Lower leg skin (tissue), 4 donors: ENCODE data around the gene TBRG1. TPM values are rescaled to one million over a fixed set of nuclear protein-coding genes. Genes with fewer than 3 reads are reported as not detected.

Experiments used
- DNase-seq, 2 donors: peaks; one replicate each; pipeline ENCODE4 v3.0.0-alpha.2; 2019; ENCODE audit warnings: low spot score in 2 of 2
- H3K4me3 ChIP-seq: fragments of 200-600 bp; sonication (generic); 2 replicates; pipeline ENCODE4 v1.5.1; 2017; ENCODE audit warnings: mild to moderate bottlenecking, low read depth; ENCODE audit not compliant: poor library complexity, severe bottlenecking
- CTCF ChIP-seq, 3 donors: fragments of 450-650 bp; IDR thresholded peaks; one replicate each; pipeline ENCODE4 v1.5.1; 2016; ENCODE audit warnings: antibody characterized with exemption in 3 of 3, mild to moderate bottlenecking in 3 of 3, moderate library complexity in 2 of 3
- POLR2A ChIP-seq, 2 donors: fragments of 450-650 bp; IDR thresholded peaks; one replicate each; pipeline ENCODE4 v1.6.1; 2016 to 2017; ENCODE audit warnings: antibody characterized with exemption in 2 of 2, mild to moderate bottlenecking in 1 of 2, moderate library complexity in 1 of 2
- WGBS, 2 donors: methylation state at CpG; one replicate each; pipeline ENCODE4 v1.1.5; 2018; 5-methylcytosine and 5-hydroxymethylcytosine counted together
- intact Hi-C: fragments of 100-400 bp; cut with DNase I; formaldehyde crosslinking; loops from one replicate; pipeline ENCODE4 v1.15.0; 2023; ENCODE audit warnings: low total_unique reads
- total RNA-seq, 4 donors: library from RNA; depleted of rRNA; stranded (reverse); fragments of >200 nt; gene quantifications; one replicate each; pipeline ENCODE4 v1.1.0, GENCODE V29; 2016

Gene TBRG1
- total RNA-seq, 4 donors from 2014 or later: 13.9 to 24.9 (median 17.9) TPM

DNA sequence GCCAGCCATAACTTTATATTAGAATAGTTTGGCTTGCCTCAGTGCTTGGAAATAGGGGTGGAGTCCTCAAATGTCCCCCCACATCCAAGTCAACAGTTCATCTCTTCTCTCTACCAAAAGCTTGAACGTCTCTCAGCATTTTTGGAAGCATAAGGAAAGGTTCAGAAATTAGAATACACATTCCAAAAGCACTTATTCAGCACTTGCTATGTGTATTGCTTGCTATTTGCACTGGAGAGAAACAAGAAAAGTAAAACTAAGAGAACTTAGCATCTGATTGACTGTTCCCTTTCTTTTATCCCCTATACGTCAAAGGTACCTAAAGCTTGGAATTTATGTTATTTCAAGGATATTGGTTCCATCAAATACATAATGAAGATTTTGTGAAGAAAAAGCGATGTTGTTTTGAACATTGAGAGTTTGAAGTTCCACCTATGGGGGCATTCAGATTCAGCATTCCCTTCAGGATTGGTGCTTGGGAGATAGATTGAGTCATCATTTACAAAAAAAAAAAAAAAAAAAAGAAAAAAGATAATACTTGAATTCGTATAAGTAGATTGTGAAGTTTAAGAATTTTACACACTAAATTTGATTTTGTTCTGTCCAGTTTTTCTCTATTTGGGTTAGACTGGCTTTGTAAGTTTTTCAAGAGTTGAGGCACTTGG lies 1.3 kb downstream of the TBRG1 start:
- TF ChIP-seq POLR2A (IDR thresholded peaks at IDR 0.05) (no peak), CTCF (IDR thresholded peaks at IDR 0.05) (no peak)
- 45 to 61% methylated on average over 4 of the region's 4 CpGs for WGBS, 2 donors

GRCh38 chr11:124625504-124626168 lies 3.0 kb downstream of the TBRG1 start:
- no peak for DNase-seq
- 92 to 96% methylated on average over 3 of the region's 3 CpGs for WGBS, 2 donors
- intact Hi-C loops: no loop called here
- TF ChIP-seq POLR2A (IDR thresholded peaks at IDR 0.05) (no peak), CTCF (IDR thresholded peaks at IDR 0.05) (no peak)
- no peak overlapping the region for H3K4me3 ChIP-seq

More for the DNA sequence above, 1.3 kb downstream of the TBRG1 start:
- intact Hi-C loops: no loop called here
- no peak overlapping the region for H3K4me3 ChIP-seq
- DNase-seq: no peak

GRCh38 chr11:124627546-124627945 lies 4.9 kb downstream of the TBRG1 start:
- intact Hi-C loops: no loop called here
- no peak for DNase-seq
- TF ChIP-seq POLR2A (IDR thresholded peaks at IDR 0.05) (no peak), CTCF (IDR thresholded peaks at IDR 0.05) (no peak)
- H3K4me3 ChIP-seq: no peak overlapping the region
- WGBS, 2 donors: 87 to 92% methylated on average over 5 of the region's 5 CpGs

DNA sequence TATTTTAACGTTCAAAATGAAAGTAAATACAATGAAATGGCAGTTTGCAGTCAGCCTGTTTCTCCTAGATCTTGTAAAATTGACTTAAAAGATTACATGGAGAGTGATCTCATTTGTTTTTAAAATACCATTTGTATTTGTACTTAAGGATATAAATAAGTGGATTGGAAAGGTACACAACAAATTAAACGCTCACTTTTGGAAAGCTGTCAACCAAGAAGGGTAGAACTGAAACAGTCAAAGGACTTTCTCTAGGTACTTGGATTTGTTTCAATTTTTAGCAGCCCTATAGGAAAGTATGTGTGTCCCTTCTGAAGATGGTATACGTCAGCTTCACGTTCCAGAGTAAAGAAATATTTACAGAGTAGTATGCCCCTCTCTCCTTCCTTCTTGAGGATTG lies 7.3 kb downstream of the TBRG1 start:
- no peak for TF ChIP-seq CTCF (IDR thresholded peaks at IDR 0.05)
- no peak for TF ChIP-seq POLR2A (IDR thresholded peaks at IDR 0.05)
- DNase-seq: no peak
- H3K4me3 ChIP-seq: no peak overlapping the region
- WGBS, 2 donors: 83 to 87% methylated on average over 4 of the region's 4 CpGs
- intact Hi-C loops: no loop called here

GRCh38 chr11:124633355-124633754 lies 10.7 kb downstream of the TBRG1 start:
- TF ChIP-seq CTCF (IDR thresholded peaks at IDR 0.05): no peak
- TF ChIP-seq POLR2A (IDR thresholded peaks at IDR 0.05): no peak
- intact Hi-C loops: no loop called here
- no peak overlapping the region for H3K4me3 ChIP-seq
- WGBS, 2 donors: 84 to 94% methylated on average over 1 of the region's 1 CpG
- no peak for DNase-seq
